RWPE1 (cell line): Measurements from ENCODE around the gene MYBL2.

Source experiments
- CTCF ChIA-PET: fragments of 350-600 bp; sonication (Branson Sonifier 250); formaldehyde crosslinking; extraction: SDS; loops from one replicate; lab custom pipeline; 2021; lab: Yijun Ruan, JAX
- POLR2A ChIA-PET: fragments of 400-600 bp; formaldehyde crosslinking; extraction: SDS; loops from one replicate; lab custom pipeline; 2020; ENCODE audit warnings: antibody characterized with exemption; ENCODE audit not compliant: low non-redundant PET; lab: Yijun Ruan, JAX
- DNase-seq: peaks from one replicate; pipeline ENCODE4 v3.0.0; 2012; ENCODE audit warnings: low spot score
- H3K27ac ChIP-seq: fragments of 450-650 bp; 2 replicates; pipeline ENCODE4 v1.5.1; 2017
- TF ChIP-seq, protein P1 (sequence below): fragments of 450-650 bp; conservative IDR thresholded peaks from 2 replicates; pipeline ENCODE4 v1.5.1; 2017; ENCODE audit warnings: low read depth, mild to moderate bottlenecking

Gene MYBL2

DNA sequence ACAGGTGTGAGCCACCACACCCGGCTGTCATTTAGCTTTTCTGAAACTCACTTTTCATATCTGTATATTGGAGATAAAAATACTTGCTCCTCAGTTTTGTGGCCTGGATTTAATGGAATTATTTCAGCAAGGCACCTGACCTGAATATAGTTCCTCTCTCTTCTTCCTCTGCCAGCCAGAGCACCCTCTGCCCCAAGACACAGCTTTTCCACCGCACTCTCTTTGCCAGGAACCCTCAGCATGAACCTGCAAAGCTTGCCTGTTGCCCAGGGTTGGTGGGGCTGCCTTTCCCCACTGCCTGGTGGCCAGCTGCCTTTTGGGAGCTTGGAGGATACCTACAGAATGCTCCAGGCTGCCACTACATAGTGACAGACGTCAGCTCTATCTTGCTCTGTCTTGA is 56.8 kb downstream of the MYBL2 start:
- DNase-seq = no peak
- CTCF ChIA-PET = interaction anchor here (0.6 to 1.0 kb wide), 3 partner anchors 26 to 94 kb away, joined by 3 read pairs; no protein-coding TSS in a partner anchor
- TF ChIP-seq, protein P1, sequence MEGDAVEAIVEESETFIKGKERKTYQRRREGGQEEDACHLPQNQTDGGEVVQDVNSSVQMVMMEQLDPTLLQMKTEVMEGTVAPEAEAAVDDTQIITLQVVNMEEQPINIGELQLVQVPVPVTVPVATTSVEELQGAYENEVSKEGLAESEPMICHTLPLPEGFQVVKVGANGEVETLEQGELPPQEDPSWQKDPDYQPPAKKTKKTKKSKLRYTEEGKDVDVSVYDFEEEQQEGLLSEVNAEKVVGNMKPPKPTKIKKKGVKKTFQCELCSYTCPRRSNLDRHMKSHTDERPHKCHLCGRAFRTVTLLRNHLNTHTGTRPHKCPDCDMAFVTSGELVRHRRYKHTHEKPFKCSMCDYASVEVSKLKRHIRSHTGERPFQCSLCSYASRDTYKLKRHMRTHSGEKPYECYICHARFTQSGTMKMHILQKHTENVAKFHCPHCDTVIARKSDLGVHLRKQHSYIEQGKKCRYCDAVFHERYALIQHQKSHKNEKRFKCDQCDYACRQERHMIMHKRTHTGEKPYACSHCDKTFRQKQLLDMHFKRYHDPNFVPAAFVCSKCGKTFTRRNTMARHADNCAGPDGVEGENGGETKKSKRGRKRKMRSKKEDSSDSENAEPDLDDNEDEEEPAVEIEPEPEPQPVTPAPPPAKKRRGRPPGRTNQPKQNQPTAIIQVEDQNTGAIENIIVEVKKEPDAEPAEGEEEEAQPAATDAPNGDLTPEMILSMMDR = no peak
- no peak overlapping the region for H3K27ac ChIP-seq
- POLR2A ChIA-PET = no interaction called here

DNA sequence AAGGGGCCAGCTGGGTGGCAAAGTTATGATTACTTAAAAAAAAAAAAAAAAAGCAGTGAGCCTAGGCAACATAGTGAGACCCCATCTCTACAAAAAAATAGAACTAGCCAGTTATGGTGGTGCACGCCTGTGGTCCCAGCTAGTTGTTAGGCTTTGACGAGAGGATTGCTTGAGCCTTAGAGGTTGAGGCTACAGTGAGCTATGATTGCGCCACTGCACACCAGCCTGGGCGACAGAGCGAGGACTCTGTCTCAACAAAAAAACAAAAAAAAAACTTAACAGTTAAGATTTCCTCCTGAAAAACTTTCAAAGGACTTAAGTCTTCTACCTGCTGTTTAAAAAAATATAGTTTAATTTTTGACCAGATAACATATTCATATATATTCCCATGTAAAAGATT is 57.5 kb downstream of the MYBL2 start:
- CTCF ChIA-PET = interaction anchor here (0.6 kb wide), 1 partner anchor 68 kb away, joined by 3 read pairs; no protein-coding TSS in a partner anchor
- no peak for DNase-seq
- POLR2A ChIA-PET = no interaction called here
- H3K27ac ChIP-seq = no peak overlapping the region
- TF ChIP-seq, protein P1 = no peak

- CTCF ChIA-PET = interaction anchor here (0.7 kb wide), 1 partner anchor 188 kb away, joined by 5 read pairs; no protein-coding TSS in a partner anchor
- H3K27ac ChIP-seq = no peak overlapping the region
- TF ChIP-seq, protein P1 = no peak
- no peak for DNase-seq
- POLR2A ChIA-PET = interaction anchor here (0.6 kb wide), 1 partner anchor 195 kb away, joined by 3 read pairs; no protein-coding TSS in a partner anchor
Measured at GRCh38 chr20:43725666-43726065, 58.8 kb downstream of the MYBL2 start.

DNA sequence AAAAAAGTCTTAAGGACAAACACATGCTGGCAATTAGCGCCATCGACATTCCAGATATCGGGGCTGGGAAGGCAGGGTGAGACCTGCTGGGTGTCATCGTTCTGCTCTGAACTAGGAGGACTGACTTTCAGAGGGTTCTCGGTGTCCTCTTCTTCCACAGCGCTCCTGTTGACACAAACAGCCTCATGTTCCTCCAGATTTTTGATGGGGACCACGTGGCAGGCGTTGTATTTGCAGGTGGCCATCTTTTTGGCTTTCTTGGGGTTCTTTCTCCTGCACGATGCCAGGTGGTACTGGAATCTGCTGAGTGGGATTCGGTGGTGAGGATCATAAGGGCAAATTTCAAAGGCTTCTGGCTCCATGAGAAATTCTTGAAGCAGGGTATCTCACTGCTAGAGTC is 59.4 kb downstream of the MYBL2 start:
- CTCF ChIA-PET = interaction anchor here (0.7 kb wide), 1 partner anchor 19 kb away, joined by 3 read pairs; no protein-coding TSS in a partner anchor
- POLR2A ChIA-PET = interaction anchor here (0.6 kb wide), 1 partner anchor 196 kb away, joined by 3 read pairs; no protein-coding TSS in a partner anchor
- TF ChIP-seq, protein P1 = no peak
- DNase-seq = no peak
- H3K27ac ChIP-seq = no peak overlapping the region

GRCh38 chr20:43726811-43727338 is 60.0 kb downstream of the MYBL2 start, which contains the start of gene GTSF1L:
Gene GTSF1L, minus strand, starts transcription at chr20:43727002. Its CDS starts 308 bp downstream, at chr20:43726694.
- POLR2A ChIA-PET = no interaction called here
- CTCF ChIA-PET = interaction anchor here (0.7 to 0.9 kb wide), 2 partner anchors 18 to 23 kb away, joined by 3 read pairs; no protein-coding TSS in a partner anchor
- TF ChIP-seq, protein P1 = no peak
- H3K27ac ChIP-seq = no peak within 1 kb of the TSS
- no peak for DNase-seq

DNA sequence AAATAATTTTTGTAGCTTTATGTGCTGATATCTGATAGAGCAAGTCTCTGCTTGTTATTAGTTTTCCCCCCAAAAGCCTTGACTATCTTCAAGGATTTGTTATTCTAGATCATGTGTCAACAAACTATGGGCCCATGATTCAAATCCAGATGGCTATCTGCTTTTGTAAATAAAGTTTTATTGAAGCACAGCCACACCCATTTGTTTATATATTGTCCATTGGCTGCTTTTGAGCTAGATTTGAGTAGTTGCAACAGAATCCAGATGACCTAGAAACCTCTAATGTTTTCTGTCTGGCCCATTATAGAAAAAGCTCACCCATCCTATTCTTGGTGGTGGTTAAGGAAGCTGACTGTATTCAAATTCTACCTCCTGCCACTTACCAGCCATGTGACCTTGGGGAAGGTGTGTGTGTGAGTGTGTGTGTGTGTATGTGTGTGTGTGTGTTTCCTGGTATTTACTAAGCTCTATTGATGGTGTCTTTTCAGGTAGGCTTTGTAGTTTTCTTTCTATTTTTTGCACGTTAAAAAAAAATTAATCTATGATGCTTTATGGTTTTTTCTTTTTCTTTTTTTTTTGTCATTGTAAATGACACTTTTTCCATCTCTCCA is 61.2 kb downstream of the MYBL2 start:
- no peak for DNase-seq
- ChIA-PET CTCF (interaction anchor here (0.6 kb wide), 1 partner anchor 583 kb away, joined by 4 read pairs; no protein-coding TSS in a partner anchor), POLR2A (no interaction called here)
- H3K27ac ChIP-seq = no peak overlapping the region
- TF ChIP-seq, protein P1 = no peak
